Gastroesophageal sphincter (tissue), 4 donors: Measurements from ENCODE around the gene KLK8. TPM values are rescaled to one million over a fixed set of nuclear protein-coding genes. Genes with fewer than 3 reads are reported as not detected.

ENCODE experiments used
- ATAC-seq: fragments of 150-250 bp; one replicate; pipeline ENCODE4 v1.9.1; 2016; ENCODE audit warnings: mild to moderate bottlenecking, moderate library complexity
- H3K27ac ChIP-seq, 4 donors: fragments of 200-600 bp; sonication (generic) in 3 of 4; 1 replicate in 3 of 4; 2 replicates in 1 of 4; pipeline ENCODE4 v1.5.1; 2016 to 2019
- H3K27me3 ChIP-seq: fragments of 200-600 bp; sonication (generic); one replicate; pipeline ENCODE4 v1.5.1; 2019
- H3K36me3 ChIP-seq, 2 donors: fragments of 200-600 bp; sonication (generic); one replicate each; pipeline ENCODE4 v1.5.1; 2019; ENCODE audit warnings: control low read depth in 1 of 2
- H3K4me1 ChIP-seq, 3 donors: fragments of 200-600 bp; sonication (generic); 1 replicate in 2 of 3; 2 replicates in 1 of 3; pipeline ENCODE4 v1.5.1; 2016 to 2019; ENCODE audit warnings: control low read depth in 2 of 3
- H3K4me3 ChIP-seq, 2 donors: fragments of 200-600 bp; sonication (generic); one replicate each; pipeline ENCODE4 v1.5.1; 2019; ENCODE audit warnings: mild to moderate bottlenecking in 1 of 2, moderate library complexity in 1 of 2
- H3K9me3 ChIP-seq, 3 donors: fragments of 200-600 bp; sonication (generic); one replicate each; pipeline ENCODE4 v1.5.1; 2017 to 2019; ENCODE audit warnings: control low read depth in 2 of 3
- CTCF ChIP-seq, 4 experiments: fragments of 200-600 bp in 2 of 4; fragments of 450-650 bp in 2 of 4; sonication (generic) in 1 of 4; IDR thresholded peaks; one replicate each; pipeline ENCODE4 v1.5.1; 2017 to 2019; ENCODE audit warnings: antibody characterized with exemption in 4 of 4, mild to moderate bottlenecking in 2 of 4, moderate library complexity in 2 of 4
- EP300 ChIP-seq: sonication (generic); formaldehyde crosslinking; IDR thresholded peaks from one replicate; pipeline ENCODE4 v1.6.1; 2017; ENCODE audit warnings: antibody characterized with exemption, mild to moderate bottlenecking
- POLR2A ChIP-seq, 2 donors: fragments of 450-650 bp; IDR thresholded peaks; one replicate each; pipeline ENCODE4 v1.6.1; 2017; ENCODE audit warnings: antibody characterized with exemption in 2 of 2, mild to moderate bottlenecking in 2 of 2, moderate library complexity in 1 of 2
- POLR2AphosphoS5 ChIP-seq: sonication (generic); formaldehyde crosslinking; IDR thresholded peaks from one replicate; pipeline ENCODE4 v1.6.1; 2017; ENCODE audit warnings: antibody characterized with exemption
- WGBS, 2 donors: methylation state at CpG; one replicate each; pipeline ENCODE4 v1.1.5; 2018; ENCODE audit warnings: low coverage in 1 of 2; 5-methylcytosine and 5-hydroxymethylcytosine counted together
- total RNA-seq, 4 donors: library from RNA; depleted of rRNA; stranded (reverse); fragments of >200 nt; gene quantifications; one replicate each; pipeline ENCODE4 v1.1.0, GENCODE V29; 2016

The KLK8 gene
- total RNA-seq, 4 donors from 2014 or later: 2.3 to 4.6 TPM; not detected in 2

- Histone ChIP-seq H3K27ac (no peak overlapping the region), H3K4me3 (no peak overlapping the region), H3K27me3 (peaks cover 93% of the 10 kb centered on the region), H3K36me3 (no peaks in the 10 kb centered on the region), H3K9me3 (no peaks in the 10 kb centered on the region), H3K4me1 (no peaks in the 10 kb centered on the region)
- WGBS, 2 donors: no CpG with 5 or more reads among the region's 6 CpGs
- no peak for TF ChIP-seq POLR2A (IDR thresholded peaks at IDR 0.05)
- no peak for TF ChIP-seq EP300
- TF ChIP-seq POLR2AphosphoS5: no peak
- TF ChIP-seq CTCF (IDR thresholded peaks at IDR 0.05): no peak
- no peak for ATAC-seq
These were observed 24.0 kb upstream of the KLK8 start for GRCh38 chr19:51025401-51025800.

GRCh38 chr19:51024924-51025323 lies 23.5 kb upstream of the KLK8 start:
- Histone ChIP-seq H3K4me1 (peaks cover 0 to 2% (median 0%) of the 10 kb centered on the region in 3 donors), H3K27ac (no peak overlapping the region), H3K4me3 (no peak overlapping the region), H3K36me3 (no peaks in the 10 kb centered on the region), H3K27me3 (peaks cover 93% of the 10 kb centered on the region), H3K9me3 (no peaks in the 10 kb centered on the region)
- 20 to 50% methylated on average over 1 to 2 of the region's 5 CpGs for WGBS, 2 donors
- TF ChIP-seq POLR2AphosphoS5: no peak
- TF ChIP-seq EP300: no peak
- TF ChIP-seq POLR2A (IDR thresholded peaks at IDR 0.05): no peak
- no peak for TF ChIP-seq CTCF (IDR thresholded peaks at IDR 0.05)
- no peak for ATAC-seq

GRCh38 chr19:51023946-51024345 lies 22.5 kb upstream of the KLK8 start:
- peaks cover 93% of the 10 kb centered on the region for H3K27me3 ChIP-seq
- no peak overlapping the region for H3K27ac ChIP-seq
- H3K4me1 ChIP-seq: peaks cover 0 to 12% (median 0%) of the 10 kb centered on the region in 3 donors
- no peaks in the 10 kb centered on the region for H3K9me3 ChIP-seq
- TF ChIP-seq EP300 (no peak), POLR2A (IDR thresholded peaks at IDR 0.05) (no peak), CTCF (IDR thresholded peaks at IDR 0.05) (no peak), POLR2AphosphoS5 (no peak)
- no peak overlapping the region for H3K4me3 ChIP-seq
- 47 to 58% methylated on average over 4 to 7 of the region's 11 CpGs for WGBS, 2 donors
- no peaks in the 10 kb centered on the region for H3K36me3 ChIP-seq
- no peak for ATAC-seq

- Histone ChIP-seq H3K9me3 (no peaks in the 10 kb centered on the region), H3K36me3 (no peaks in the 10 kb centered on the region), H3K27me3 (peaks cover 93% of the 10 kb centered on the region), H3K27ac (no peak overlapping the region), H3K4me1 (peaks cover 0 to 21% (median 0%) of the 10 kb centered on the region in 3 donors), H3K4me3 (no peak overlapping the region)
- TF ChIP-seq POLR2AphosphoS5: no peak
- TF ChIP-seq EP300: no peak
- TF ChIP-seq POLR2A (IDR thresholded peaks at IDR 0.05): no peak
- TF ChIP-seq CTCF (IDR thresholded peaks at IDR 0.05): no peak
- WGBS, 2 donors: 45 to 53% methylated on average over 7 to 10 of the region's 14 CpGs
- no peak for ATAC-seq
These were observed 21.1 kb upstream of the KLK8 start for GRCh38 chr19:51022526-51022925.

GRCh38 chr19:51020988-51021651 lies 19.7 kb upstream of the KLK8 start:
- TF ChIP-seq POLR2A (IDR thresholded peaks at IDR 0.05) (no peak), POLR2AphosphoS5 (no peak), CTCF (IDR thresholded peaks at IDR 0.05) (peak in 3 of 4 experiments; percentile 31 to 57 (median 43)), EP300 (no peak)
- Histone ChIP-seq H3K27ac (no peak overlapping the region), H3K4me3 (no peak overlapping the region), H3K9me3 (no peaks in the 10 kb centered on the region), H3K27me3 (peaks cover 93% of the 10 kb centered on the region), H3K36me3 (no peaks in the 10 kb centered on the region), H3K4me1 (peaks cover 0 to 31% (median 3%) of the 10 kb centered on the region in 3 donors)
- ATAC-seq: no peak
- 32 to 40% methylated on average over 7 of the region's 7 CpGs for WGBS, 2 donors
